Left hindlimb (tissue), 1 donor: ENCODE data around the gene ARHGAP18.

ENCODE experiments used
- DNase-seq: peaks from one replicate; pipeline ENCODE4 v3.0.0-alpha.2; 2018

Gene ARHGAP18

DNA sequence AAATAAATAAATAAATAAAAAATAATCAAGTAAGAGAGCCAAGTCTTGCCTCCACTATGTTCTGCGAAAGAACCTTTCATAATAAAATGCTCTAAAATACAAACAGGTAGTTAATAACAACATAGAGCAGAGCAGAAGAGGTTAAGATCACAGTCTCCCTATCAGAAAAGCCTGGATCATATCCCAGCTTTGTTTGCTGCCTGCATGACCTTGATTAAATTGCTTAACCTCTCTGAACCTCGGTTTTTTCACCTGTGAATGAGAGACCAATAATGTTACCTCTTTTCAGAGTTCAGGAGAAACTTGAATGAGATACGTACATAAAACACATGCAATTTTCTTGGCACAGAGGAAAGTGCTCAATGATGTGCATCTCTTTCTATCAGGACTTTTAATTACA is 44.4 kb downstream of the ARHGAP18 start:
- no peak for DNase-seq

DNA sequence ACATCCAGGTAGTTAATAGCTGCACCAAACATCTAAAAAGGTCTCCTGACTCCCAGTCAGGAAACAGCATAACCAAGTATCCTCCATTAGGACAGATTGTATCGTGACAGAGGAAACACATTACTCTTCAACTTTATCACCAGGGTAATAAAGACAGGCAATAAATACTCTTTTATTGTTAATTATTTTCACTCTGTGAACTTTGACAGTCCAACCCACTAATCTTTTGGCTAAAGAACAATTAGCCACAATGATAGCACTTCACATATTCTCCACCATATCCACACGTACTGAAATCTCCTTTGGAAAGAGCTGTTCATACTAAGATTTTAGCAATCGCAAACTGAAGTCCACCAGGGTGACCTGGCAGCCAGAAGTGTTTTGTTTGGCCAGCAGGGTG is 46.4 kb downstream of the ARHGAP18 start:
- DNase-seq: no peak

DNA sequence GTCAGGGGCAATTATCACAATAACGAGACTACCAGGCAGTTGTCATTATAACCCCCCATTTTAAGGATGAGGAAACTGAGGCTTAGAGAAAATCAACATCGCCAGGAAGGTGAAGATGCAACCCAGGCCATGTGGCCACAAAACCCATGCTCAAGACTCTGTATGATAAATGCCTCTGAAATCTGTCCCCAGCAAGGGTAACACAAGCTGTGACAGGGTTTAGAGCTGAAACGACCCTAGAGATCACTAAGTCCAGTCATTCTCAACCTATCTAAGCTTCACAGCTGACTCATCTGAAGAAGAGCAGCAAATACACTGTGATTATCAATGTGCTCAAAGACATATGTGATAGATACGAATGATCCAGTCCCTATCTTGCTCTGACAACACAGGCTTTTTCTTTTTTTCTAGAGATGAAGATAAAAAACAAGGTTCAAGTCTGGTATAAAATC is 47.0 kb downstream of the ARHGAP18 start:
- no peak for DNase-seq

DNA sequence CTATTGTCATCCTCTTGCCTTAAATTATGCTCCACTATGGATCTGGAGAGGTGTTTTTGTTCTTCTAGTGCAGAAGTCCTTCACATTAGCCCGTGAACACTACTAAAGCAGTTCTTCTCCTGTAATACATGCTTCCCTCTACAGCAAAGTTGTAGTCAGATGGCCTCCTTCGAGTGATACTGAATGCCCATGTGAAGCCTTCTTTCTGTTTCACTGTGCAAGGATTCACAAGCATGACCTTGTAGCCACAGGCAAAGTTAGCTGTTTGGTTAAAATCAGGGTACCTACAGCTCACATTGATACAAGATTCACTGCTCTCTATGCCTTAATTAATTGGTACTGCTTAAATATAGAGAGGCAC is 47.6 kb downstream of the ARHGAP18 start:
- no peak for DNase-seq

DNA sequence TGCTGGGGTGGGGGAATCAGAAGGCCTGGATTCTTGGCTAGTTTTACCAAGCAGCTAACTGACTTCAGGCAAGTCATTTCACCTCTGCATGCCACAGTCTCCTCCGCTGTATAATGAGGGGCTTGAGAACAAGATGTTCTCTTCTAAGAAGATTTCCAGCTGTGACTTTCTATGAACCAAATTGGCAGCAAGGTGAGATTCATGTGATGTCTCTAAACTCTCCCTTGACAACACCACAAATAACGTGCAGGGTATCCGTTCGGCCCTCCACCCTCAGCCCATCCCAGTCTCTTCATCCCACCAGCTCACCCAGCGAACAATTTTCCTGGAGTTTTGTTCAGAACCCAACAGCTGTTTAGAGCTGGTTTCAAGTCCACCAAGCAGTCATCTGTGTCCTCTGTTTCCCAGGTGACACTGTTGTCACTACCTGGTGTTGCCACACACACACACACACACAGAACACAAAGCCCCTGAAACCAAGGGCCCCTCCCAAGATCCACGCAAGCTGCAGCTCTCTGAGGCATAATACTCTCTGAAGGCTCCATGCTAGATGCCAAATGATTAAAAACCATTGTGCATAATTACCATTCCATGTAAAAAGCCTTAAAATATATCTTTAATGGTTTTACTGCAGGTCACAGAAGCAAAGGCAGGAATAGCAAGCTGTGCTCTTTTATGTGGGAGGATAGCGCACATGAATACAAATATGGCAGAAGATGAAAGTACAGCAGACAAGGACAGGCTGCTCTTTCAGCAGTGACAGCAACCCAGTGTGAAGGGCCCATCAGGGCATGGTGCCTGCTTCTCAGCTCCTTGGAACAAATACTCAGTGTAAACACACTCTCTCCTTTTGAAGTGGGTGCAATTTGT is 48.2 kb downstream of the ARHGAP18 start:
- DNase-seq: no peak

DNA sequence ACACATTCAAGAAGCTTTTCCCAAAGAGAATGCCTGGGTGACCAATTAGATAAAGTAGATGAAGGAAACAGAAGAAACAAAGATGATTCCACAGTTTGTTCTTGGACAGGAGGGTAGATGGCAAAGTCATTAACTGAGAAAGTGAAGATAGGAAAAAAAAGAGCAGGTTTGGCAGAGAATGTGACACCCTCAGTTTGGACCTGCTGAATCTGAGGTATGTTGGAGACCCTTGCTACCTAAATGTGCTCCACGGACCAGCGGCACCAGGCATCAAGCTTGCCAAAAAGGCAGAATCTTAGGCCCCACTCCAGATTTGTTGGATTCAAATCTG is 49.7 kb downstream of the ARHGAP18 start:
- no peak for DNase-seq

DNA sequence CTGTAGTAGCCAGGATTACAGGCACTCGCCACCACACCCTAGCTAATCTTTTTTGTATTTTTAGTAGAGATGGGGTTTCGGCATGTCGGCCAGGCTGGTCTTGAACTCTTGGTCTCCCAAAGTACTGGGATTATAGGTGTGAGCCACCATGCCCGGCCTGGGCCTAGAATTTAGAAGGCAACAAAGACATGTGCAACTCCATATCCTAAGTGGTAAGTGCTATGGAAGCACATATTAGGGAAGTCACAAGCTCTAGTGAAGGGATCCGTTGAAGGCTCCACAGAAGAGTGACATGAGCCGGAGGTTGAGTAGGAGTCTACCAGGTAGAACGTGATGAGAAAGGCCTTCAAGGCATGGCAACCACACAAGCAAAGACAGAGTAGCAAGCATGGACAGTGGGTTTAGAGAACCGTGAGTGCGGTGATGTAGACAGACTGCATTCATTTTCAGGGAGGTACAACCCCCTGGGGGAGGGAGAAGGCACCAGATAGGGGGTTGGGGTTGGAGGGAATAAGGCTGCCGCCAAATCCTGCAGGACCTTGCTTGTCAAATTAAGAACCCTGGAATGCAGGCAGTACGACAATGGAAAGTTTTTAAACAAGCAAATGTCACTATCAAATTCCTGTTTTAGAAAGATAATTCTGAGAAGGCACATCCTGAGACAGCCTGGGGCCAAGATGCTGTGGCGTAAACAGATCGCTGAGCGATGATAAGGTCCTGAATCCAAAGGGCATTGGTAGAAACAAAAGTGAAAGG is 50.2 kb downstream of the ARHGAP18 start:
- DNase-seq: no peak

DNA sequence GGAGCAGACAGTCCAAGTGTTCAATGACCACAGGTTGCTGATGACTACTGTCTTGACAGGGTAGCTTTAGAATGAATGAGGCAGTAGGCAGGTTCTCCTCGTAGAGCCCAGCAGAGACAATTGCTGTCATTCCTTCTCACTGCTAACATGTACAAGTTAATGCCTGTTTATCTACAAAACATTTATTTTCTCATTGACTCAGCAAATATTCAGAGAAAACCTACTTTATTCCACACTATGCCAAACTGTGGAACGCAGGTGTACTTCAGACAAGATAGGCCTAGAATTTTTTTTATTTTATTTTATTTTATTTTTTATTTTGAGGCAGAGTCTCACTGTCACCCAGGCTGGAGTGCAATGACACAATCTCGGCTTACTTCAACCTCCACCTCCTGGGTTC is 50.8 kb downstream of the ARHGAP18 start:
- DNase-seq: no peak

DNA sequence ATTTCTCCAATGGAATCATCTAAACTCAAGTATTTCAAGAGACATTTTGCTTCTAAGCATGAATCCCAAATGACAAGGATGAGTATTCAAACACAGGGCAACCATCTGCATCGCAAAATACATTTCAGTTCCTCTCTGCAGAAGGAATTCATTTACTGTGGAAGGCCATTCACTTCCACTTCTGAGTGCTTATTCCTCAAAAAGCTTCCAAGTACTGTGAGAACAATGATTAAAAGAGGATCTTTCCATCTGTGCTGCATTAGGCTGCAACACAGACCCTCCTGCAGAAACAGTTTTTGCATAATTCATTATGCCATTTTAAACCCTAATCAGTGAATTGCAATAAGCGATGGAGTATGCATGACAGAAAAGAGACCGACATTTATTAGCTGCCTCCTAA is 52.5 kb downstream of the ARHGAP18 start:
- DNase-seq: no peak

DNA sequence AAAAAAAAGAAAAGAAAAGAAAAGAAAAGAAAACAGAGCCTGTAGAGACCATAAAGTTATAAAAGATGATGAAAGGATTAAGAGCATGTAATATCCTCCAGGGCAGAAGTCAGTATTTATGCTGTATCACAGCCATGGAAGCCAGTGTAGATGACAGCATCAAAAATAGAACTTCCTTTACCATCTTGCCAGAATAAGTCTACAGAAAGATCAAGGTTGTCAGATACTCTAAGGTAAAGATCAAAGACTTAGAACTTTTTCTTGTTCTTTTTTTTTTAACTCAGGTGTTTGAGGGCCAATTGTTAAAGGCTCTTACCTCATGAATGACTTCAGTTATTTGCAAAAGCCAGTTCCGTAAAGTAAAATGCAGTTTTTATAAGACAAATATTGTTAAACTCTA is 54.6 kb downstream of the ARHGAP18 start:
- no peak for DNase-seq

DNA sequence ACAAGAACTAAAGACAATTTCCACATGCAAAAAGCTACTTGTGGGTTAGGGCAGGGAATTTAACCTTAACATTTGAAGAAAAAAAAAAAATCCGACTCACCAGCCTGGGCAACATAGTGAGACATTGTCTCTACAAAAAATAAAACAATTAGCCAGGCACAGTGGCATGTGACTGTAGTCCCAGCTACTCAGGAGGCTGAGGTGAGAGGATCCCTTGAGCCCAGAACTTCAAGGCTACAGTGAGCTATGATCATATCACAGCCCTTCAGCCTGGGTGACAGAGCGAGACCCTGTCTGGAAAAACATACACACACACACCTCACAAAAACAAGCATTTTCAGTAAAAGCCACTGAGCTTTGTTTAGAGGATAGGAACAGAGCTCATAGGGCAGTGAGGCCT is 56.2 kb downstream of the ARHGAP18 start:
- DNase-seq: no peak

DNA sequence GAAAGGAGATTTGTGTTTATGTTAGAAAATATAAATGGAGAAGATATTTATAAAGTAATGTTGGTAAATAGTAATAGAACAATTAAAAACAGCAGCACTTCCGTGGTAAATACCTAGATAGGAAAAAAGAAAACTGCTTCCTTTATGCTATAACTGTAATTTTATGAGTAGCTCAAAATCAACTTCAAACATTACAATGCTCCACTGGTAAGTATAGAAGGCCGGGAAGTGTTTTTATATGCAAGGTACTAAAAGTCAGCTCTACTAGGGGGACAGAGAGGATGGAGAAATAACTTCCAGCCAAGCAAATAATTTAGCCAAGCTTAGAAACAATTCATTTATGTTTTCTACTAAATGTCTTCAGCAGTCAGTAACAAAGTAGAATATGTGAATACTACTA is 56.7 kb downstream of the ARHGAP18 start:
- no peak for DNase-seq

DNA sequence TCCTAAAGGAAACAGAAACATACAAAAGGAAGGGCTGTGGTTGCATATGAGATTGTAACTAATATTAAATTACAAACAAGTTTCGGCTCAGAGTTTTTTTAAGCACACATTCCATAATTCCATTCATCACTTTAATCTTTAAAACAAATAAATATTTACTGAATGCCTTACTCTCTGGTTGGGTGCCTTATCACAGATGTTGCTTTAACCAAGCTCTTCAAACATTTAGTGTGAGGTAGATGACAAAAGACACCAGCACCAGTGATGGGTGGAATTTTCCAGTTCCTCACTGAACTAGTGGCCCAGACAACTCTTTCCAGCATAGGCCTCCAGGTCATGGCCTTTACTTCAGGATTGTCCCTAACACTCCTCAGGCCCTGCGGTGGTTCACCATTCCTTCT is 58.7 kb downstream of the ARHGAP18 start:
- no peak for DNase-seq

DNA sequence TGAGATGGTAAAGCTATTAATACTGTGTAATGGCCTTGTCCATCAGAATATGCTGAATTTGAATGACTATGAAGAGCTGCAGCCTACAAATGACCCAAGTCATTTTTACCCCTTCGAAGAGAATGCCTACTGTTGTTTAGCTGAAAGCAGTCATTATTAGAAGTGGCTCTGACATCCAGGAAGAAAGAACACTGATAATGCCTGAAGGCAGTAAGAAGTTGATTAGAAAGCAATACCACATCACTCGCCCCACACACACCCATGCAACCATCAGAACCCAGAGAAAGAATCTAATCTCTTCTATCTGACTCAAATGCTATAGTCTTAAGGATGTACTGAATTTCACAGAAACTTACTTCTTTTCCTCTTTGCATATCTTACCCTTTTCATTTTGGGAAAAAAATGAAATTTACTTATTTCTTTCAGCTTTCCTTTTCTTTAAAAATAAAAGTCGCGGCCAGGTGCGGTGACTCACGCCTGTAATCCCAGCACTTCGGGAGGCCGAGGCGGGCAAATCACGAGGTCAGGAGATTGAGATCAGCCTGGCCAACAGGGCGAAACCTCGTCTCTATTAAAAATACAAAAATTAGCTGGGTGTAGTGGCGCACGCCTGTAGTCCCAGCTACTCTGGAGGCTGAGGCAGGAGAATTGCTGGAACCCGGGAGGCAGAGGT is 61.0 kb downstream of the ARHGAP18 start:
- DNase-seq: no peak

DNA sequence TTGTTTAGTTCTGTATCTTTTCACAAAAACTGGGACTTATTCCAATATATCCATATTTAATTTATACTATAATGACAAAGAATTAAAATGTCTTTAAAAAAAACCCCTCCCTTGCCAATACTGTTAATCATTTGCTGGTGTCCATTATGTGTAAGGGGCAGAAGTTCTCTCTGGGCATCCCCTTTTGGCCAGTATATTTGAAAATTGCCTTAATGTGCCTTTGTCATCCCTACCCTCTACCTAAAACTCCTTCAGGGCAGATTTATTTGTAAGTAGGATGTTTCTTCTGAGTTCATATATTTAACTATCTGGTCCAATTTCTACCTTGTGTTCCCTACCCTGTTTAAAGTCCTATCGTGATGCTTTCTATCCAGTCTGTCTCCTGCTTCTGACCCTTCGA is 62.9 kb downstream of the ARHGAP18 start:
- no peak for DNase-seq

DNA sequence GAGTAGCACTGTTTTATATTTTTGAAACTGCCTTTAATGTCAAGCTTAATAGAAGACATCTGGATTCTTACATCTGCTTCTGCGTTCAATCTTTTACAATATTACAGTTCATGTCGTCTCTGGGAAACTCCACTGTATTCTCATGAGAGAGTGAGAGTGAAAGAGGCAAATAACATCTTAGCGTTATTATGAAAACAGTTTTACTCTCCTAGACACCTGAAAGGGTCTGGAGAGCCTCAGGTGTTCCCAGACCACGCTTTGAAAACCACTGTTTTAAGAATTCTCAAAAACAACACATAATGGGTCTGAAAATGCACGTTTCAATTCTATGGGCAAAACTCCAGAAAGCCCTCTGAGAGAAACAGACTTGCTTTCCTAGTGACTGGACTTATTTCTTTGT is 63.3 kb downstream of the ARHGAP18 start:
- DNase-seq: no peak

DNA sequence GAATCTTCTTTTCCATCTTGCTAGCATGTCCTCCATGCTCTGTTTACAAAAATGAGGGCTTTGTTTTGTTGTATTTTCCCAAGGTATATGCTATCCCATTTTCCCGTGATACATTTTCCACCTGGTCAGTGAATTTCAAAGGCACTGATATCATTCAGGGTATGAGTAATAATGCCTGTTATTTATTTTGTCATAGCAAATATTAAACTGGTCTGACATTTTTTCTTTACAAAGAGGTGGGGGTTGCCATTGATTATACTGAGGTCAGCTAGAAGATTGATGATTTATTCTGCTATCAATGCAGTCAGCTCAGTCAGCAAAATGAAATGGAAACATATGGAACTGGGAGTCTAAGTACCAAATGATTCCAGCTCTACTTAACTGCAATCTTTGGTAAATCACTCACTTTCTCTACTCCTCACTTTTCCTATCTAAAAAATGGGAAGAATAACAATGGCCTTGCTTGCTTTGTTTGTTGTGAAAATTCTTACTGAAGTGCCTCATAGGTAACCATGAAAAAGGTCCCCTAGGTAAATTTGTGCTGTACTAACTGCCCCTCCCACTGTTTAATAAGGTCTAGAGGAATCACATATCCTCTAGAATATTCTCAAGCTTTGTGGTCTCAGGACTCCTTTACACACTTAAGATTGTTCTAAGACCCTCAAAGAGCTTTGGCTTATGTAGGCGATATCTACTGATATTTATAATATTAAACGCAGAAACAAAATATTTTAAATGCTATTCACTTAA is 64.0 kb downstream of the ARHGAP18 start:
- DNase-seq: no peak

DNA sequence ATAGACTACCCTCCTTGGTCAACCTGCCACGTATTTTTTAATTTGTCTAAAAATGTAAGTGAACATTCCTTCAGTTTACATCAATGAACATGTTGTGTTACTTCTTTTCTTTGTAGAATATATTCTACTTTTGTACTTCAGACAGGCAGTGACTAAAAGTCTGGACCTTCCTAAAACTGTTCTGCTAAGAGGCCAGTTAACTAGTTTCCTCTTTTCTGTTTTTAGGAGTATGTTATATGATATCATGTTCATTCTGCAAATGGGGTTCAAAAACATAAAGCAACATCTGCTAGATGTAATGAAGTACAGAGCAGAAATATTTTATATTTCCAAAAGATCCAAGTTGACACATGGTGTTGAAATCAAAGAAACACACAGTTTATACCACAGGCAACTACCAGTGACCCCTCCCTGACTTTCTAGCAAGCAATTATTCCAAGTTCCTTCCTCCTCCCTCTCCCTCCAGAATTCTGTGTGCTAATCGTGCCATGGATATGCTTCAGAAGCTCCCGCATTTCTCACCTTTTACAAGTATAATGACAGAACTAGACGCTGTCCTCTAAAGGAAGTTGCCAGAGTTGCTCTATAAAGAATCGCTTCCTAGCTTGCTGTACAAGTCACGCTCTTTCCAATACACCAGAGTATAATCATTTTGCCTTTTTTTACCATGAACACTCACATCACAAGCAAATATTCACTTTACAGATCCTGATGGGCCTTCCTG is 64.7 kb downstream of the ARHGAP18 start:
- DNase-seq: no peak

DNA sequence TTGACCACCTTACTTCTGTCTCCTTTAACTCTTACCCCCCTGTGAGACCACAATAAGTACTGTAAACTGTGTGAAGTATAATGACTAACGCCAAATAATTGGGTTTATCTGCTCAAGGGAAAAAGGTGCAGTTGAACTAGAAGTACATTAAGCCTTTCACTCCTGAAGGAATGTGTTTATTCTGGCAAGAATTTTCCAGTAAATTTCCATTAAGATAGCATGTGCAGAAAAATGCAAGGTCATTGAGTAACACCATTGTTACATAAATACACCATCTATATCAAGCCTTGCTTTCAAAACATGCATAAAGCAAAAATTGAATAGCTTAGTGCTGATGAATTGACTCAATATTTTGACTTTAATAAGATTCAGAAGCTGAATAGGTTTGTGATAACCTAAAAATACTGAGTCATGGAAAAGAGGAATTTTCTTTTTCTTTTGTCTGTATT is 65.4 kb downstream of the ARHGAP18 start:
- DNase-seq: no peak

DNA sequence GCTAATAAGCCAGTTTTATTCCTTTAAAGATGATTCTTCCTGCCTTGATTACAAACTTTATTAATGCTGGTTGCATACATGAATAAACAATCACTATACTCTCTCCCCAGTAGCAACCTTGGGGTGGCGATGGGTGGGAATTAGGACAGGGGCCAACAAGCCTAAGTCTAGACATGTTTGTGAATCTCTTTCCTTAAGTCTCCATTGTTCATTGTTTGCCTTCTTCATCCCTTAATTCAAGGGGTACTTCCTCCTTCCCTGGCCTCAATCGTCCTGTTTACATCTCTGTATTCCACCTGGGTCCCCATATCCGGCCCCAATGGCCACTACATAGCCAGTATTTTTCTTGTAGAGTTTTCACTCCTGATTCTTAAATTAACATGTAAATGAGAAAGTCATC is 66.0 kb downstream of the ARHGAP18 start:
- DNase-seq: no peak

DNA sequence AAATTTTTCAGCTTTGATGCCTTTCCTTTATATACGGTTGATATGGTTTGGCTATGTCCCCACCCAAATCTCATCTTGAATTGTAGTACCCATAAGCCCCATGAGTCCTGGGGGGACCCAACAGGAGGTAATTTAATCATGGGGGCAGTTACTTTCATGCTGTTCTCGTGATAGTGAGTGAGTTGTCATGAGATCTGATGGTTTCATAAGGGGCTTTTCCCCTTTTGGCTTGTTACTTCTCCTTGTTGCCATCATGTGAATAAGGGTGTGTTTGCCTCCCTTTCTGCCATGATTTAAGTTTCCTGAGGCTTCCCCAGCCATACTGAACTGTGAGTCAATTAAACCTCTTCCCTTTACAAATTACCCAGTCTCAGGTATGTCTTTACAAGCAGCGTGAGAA is 66.8 kb downstream of the ARHGAP18 start:
- DNase-seq: no peak

DNA sequence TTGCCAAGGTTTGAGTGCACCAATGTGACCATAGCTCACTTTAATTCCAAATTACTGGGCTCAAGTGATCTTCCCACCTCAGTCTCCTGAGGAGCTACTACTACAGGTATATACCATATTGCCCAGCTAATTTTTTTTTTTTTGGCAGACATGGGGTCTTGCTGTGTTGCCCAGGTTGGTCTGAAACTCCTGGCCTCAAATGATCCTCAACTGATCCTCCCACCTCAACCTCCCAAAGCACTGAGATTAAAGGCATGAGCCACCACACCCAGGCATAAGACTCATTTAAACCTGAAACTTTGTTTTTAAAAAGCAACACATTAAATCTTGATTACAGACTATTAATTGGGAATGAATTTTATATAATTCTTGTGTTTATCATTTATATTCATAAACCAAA is 67.7 kb downstream of the ARHGAP18 start:
- no peak for DNase-seq
